HL-60 (cell line): ENCODE results near the gene ELP4.

Experiments used
- DNase-seq, 2 experiments: peaks; one replicate each; pipeline ENCODE4 v3.0.0-alpha.2; 2010 to 2020; ENCODE audit warnings: low read depth in 1 of 2, low spot score in 1 of 2
- H3K27ac ChIP-seq: fragments of 250-450 bp; sonication (Bioruptor Pico); replicated peaks from 2 replicates; pipeline ENCODE4 v1.5.1; 2020; ENCODE audit warnings: mild to moderate bottlenecking, moderate library complexity
- H3K27me3 ChIP-seq: fragments of 250-450 bp; sonication (Bioruptor Pico); 2 replicates; pipeline ENCODE4 v1.5.1; 2021; ENCODE audit warnings: mild to moderate bottlenecking, moderate library complexity; ENCODE audit not compliant: insufficient read depth, poor library complexity, severe bottlenecking
- H3K4me3 ChIP-seq: replicated peaks from 2 replicates; pipeline ENCODE4 v1.5.1; 2011; ENCODE audit warnings: mild to moderate bottlenecking, control low read depth, low read length; ENCODE audit not compliant: insufficient read depth
- GABPA ChIP-seq: IDR thresholded peaks from 2 replicates; pipeline ENCODE4 v1.6.1; 2012; ENCODE audit warnings: low read depth
- POLR2AphosphoS5 ChIP-seq: IDR thresholded peaks from 2 replicates; pipeline ENCODE4 v1.6.1; 2012; ENCODE audit warnings: low read depth
- SPI1 ChIP-seq: IDR thresholded peaks from 2 replicates; pipeline ENCODE4 v1.6.1; 2012; ENCODE audit warnings: low read depth, mild to moderate bottlenecking, borderline replicate concordance
- TF ChIP-seq, protein P1 (sequence below): IDR thresholded peaks from 2 replicates; pipeline ENCODE4 v1.6.1; 2012; ENCODE audit warnings: low read depth; ENCODE audit not compliant: insufficient replicate concordance
- TF ChIP-seq, protein P2 (sequence below): IDR thresholded peaks from one replicate; pipeline ENCODE4 v1.5.1; 2011; ENCODE audit warnings: low read length, control low read depth, inconsistent platforms; ENCODE audit not compliant: insufficient read depth

ELP4 gene

DNA sequence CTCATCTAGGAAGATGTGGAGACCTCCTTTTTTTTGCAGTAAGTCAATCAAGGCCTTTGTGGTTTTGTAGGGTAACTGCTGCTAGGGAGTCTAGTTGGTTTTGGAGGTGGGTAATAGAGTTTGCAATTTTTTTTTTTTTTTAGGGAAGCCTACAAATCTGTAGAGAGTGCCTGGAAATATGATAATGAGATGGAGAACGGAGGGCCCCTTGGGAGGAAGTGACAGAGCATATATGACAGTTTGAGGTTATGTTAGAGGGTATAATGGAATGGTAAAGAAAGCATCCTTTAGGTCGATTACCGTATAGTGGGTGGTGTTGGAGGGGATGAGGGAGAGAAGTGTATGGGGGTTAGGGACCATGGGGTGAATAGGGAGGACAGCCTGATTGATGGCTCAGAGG lies 98.3 kb downstream of the ELP4 start:
- DNase-seq: no peak
- Histone ChIP-seq H3K27me3 (no peaks in the 10 kb centered on the region), H3K27ac (no peak overlapping the region), H3K4me3 (no peak overlapping the region)
- no peak for TF ChIP-seq POLR2AphosphoS5
- TF ChIP-seq SPI1: peak; percentile 14; the same call in 1 of the 2 replicates

DNA sequence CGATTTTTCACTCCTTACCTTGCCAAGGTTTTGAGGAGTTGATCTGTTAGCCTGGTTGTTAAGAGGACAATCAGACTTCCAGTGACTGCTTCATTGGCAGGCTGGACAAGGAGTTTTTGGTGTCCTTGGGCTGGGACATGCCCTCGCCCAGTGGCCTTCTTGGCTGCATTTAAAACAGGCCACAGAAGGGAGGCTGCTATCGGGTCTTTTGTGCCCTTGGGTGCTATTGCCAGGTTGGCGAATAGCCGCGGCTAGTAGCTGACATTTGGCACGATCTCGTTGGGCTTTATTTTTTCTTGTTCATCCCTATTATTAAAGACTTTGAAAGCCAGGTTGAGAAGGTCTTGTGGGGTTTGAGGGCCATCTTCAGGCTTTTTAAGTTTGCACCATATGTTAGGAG lies 99.4 kb downstream of the ELP4 start:
- no peak overlapping the region for H3K4me3 ChIP-seq
- TF ChIP-seq, protein P1, sequence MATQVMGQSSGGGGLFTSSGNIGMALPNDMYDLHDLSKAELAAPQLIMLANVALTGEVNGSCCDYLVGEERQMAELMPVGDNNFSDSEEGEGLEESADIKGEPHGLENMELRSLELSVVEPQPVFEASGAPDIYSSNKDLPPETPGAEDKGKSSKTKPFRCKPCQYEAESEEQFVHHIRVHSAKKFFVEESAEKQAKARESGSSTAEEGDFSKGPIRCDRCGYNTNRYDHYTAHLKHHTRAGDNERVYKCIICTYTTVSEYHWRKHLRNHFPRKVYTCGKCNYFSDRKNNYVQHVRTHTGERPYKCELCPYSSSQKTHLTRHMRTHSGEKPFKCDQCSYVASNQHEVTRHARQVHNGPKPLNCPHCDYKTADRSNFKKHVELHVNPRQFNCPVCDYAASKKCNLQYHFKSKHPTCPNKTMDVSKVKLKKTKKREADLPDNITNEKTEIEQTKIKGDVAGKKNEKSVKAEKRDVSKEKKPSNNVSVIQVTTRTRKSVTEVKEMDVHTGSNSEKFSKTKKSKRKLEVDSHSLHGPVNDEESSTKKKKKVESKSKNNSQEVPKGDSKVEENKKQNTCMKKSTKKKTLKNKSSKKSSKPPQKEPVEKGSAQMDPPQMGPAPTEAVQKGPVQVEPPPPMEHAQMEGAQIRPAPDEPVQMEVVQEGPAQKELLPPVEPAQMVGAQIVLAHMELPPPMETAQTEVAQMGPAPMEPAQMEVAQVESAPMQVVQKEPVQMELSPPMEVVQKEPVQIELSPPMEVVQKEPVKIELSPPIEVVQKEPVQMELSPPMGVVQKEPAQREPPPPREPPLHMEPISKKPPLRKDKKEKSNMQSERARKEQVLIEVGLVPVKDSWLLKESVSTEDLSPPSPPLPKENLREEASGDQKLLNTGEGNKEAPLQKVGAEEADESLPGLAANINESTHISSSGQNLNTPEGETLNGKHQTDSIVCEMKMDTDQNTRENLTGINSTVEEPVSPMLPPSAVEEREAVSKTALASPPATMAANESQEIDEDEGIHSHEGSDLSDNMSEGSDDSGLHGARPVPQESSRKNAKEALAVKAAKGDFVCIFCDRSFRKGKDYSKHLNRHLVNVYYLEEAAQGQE: no peak
- TF ChIP-seq, protein P2, sequence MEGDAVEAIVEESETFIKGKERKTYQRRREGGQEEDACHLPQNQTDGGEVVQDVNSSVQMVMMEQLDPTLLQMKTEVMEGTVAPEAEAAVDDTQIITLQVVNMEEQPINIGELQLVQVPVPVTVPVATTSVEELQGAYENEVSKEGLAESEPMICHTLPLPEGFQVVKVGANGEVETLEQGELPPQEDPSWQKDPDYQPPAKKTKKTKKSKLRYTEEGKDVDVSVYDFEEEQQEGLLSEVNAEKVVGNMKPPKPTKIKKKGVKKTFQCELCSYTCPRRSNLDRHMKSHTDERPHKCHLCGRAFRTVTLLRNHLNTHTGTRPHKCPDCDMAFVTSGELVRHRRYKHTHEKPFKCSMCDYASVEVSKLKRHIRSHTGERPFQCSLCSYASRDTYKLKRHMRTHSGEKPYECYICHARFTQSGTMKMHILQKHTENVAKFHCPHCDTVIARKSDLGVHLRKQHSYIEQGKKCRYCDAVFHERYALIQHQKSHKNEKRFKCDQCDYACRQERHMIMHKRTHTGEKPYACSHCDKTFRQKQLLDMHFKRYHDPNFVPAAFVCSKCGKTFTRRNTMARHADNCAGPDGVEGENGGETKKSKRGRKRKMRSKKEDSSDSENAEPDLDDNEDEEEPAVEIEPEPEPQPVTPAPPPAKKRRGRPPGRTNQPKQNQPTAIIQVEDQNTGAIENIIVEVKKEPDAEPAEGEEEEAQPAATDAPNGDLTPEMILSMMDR: no peak
- no peak for TF ChIP-seq GABPA
- no peak for TF ChIP-seq SPI1
- no peak for TF ChIP-seq POLR2AphosphoS5
- no peak for DNase-seq
- no peak overlapping the region for H3K27ac ChIP-seq
- no peaks in the 10 kb centered on the region for H3K27me3 ChIP-seq

DNA sequence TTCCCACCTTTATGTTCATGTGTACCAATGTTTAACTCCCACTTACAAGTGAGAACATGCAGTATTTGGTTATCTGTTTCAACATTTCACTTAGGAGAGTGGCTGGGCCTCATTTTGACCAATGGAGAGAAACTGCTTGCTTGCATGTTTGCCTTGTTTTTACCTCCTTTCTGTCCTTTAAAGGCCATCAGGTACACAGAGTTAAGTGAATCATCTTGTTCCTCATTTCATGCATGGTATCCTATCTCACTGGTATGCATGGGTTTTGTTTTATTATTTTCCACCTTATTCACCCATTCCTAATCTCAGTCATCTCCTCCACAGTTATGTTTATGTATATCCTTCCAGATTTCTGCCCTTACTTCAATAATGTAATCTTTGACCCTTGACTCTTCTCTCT lies 101.0 kb downstream of the ELP4 start:
- DNase-seq: no peak
- Histone ChIP-seq H3K27me3 (no peaks in the 10 kb centered on the region), H3K27ac (no peak overlapping the region), H3K4me3 (no peak overlapping the region)
- TF ChIP-seq, protein P1: no peak
- TF ChIP-seq, protein P2: no peak
- TF ChIP-seq POLR2AphosphoS5 (no peak), GABPA (no peak), SPI1 (no peak)

DNA sequence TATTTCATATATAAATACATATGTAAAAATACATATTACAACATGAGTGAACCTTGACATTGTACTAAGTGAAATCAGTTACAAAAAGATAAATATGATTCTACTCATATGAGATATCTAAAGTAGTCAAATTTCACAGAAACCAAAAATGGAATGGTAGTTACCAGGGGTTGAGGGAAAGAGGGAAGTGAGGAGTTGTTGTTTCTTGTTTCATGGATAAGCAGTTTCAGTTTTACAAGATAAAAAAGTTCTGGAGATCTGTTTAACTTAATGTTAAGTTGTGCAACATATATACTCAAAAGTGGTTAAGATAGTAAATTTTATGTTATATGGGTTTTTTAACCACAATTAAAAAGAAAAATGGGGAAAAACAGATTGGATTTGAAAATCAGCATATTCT lies 107.7 kb downstream of the ELP4 start:
- Histone ChIP-seq H3K4me3 (no peak overlapping the region), H3K27me3 (no peaks in the 10 kb centered on the region), H3K27ac (no peak overlapping the region)
- no peak for TF ChIP-seq GABPA
- TF ChIP-seq, protein P1: no peak
- TF ChIP-seq POLR2AphosphoS5: no peak
- TF ChIP-seq SPI1: no peak
- TF ChIP-seq, protein P2: no peak
- DNase-seq: no peak
